ENCODE data around the gene DNAH17.

DNA sequence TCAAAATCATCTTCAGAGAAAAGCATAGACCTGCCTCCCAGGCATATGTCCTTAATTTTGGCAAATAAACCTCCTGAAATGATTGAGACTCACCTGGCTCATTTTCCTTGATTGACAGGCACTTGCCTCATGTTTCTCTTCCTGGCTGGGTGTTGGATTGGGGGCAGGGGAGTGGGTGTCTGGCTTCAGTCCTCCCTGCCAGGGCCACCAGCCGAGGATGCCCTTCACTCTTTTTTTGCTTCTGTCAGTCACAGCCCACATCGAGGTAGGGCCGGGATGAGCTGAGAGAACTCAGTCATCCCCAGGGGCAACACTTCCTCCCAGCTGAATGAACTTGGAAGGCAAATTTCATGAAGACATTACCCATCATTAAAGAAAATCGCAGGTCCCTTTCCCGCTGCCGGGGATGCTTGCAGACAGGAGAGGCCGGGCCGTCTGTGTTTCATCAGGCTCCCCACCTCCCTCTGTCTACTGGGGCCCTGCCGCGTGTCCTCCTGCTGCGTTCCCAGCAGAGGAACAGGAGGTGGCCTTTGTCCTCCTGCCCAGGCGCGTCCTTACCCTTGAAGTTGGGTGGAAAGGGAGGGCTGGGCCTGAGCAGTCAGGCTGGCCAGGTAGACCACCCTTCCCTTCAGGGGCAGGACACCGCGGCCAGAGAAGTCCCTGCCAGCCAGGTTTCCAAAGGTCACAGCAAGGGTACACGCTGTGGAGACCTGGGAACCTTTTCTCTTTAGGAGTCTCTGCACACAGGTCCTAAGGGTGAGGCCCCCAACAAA, 11.2 kb upstream of the DNAH17 start:
- TF ChIP-seq TAF1 (IDR thresholded peaks at IDR 0.05; ENCODE audit: low read depth, low read length) (no peak), EGR1 (IDR thresholded peaks at IDR 0.05; ENCODE audit: borderline replicate concordance, low read depth, low read length) (no peak), CHD2 (IDR thresholded peaks at IDR 0.05; ENCODE audit: low read length) (no peak), GABPA (IDR thresholded peaks at IDR 0.05; ENCODE audit: borderline replicate concordance, insufficient read depth, low read length) (no peak), EP300 (IDR thresholded peaks at IDR 0.05; ENCODE audit: borderline replicate concordance in 1 of 2, low read depth in 2 of 2, low read length in 2 of 2) (no peak), GTF2F1 (IDR thresholded peaks at IDR 0.05; ENCODE audit: borderline replicate concordance, low read depth, low read length) (no peak)
- TF ChIP-seq, protein P1, sequence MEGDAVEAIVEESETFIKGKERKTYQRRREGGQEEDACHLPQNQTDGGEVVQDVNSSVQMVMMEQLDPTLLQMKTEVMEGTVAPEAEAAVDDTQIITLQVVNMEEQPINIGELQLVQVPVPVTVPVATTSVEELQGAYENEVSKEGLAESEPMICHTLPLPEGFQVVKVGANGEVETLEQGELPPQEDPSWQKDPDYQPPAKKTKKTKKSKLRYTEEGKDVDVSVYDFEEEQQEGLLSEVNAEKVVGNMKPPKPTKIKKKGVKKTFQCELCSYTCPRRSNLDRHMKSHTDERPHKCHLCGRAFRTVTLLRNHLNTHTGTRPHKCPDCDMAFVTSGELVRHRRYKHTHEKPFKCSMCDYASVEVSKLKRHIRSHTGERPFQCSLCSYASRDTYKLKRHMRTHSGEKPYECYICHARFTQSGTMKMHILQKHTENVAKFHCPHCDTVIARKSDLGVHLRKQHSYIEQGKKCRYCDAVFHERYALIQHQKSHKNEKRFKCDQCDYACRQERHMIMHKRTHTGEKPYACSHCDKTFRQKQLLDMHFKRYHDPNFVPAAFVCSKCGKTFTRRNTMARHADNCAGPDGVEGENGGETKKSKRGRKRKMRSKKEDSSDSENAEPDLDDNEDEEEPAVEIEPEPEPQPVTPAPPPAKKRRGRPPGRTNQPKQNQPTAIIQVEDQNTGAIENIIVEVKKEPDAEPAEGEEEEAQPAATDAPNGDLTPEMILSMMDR (IDR thresholded peaks at IDR 0.05; ENCODE audit: control extremely low read depth in 1 of 3, insufficient read depth in 1 of 3, low read depth in 1 of 3, low read length in 3 of 3): no peak
- TF ChIP-seq, protein P2, sequence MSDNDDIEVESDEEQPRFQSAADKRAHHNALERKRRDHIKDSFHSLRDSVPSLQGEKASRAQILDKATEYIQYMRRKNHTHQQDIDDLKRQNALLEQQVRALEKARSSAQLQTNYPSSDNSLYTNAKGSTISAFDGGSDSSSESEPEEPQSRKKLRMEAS (IDR thresholded peaks at IDR 0.05): no peak
